K562 (cell line): ENCODE data around the gene MRGPRF. TPM values are rescaled to one million over a fixed set of nuclear protein-coding genes. Genes with fewer than 3 reads are reported as not detected.

ENCODE experiments used
- ATAC-seq: fragments of 200-7000 bp; cut with Tn5 transposase; 3 replicates; pipeline ENCODE4 v1.9.1; 2020; ENCODE audit warnings: moderate library complexity
- BruUV-seq: library from RNA; stranded (reverse); fragments of 400-500 nt; replicated peaks from 2 replicates; lab custom pipeline; 2021; lab: Mats Ljungman, UMichigan
- CTCF ChIA-PET: fragments of 300-600 bp; formaldehyde crosslinking; extraction: SDS; loops from one replicate; lab custom pipeline; 2021; ENCODE audit warnings: low intra/inter-chr PET ratio; lab: Yijun Ruan, JAX
- POLR2A ChIA-PET: fragments of 300-600, 350-650 bp; sonication (Branson Sonifier 250); formaldehyde crosslinking; extraction: SDS; loops from one replicate; lab custom pipeline; 2021; ENCODE audit warnings: antibody characterized with exemption, inconsistent platforms; lab: Yijun Ruan, JAX
- DNase-seq, 4 experiments: peaks; one replicate each; pipeline versions ENCODE4 v3.0.0 to v3.0.0-alpha.2; 2011 to 2018; ENCODE audit warnings: low spot score in 3 of 4, mixed read lengths in 3 of 4; ENCODE audit errors: extremely low read depth in 1 of 4
- FAIRE-seq: peaks from 2 replicates; lab custom pipeline; 2011; peaks lifted over from hg19 to GRCh38; lab: Jason Lieb, UNC
- H2AFZ ChIP-seq: 2 replicates; pipeline ENCODE4 v1.6.0; 2011; ENCODE audit warnings: low read depth, low read length, control low read depth, inconsistent platforms
- H3K27ac ChIP-seq: fragments of 200-600 bp; 3 replicates; pipeline ENCODE4 v1.8.0; 2011; ENCODE audit warnings: low read depth, mild to moderate bottlenecking, control low read depth, inconsistent platforms, low read length, moderate library complexity, mixed read lengths; ENCODE audit errors: extremely low read depth
- H3K27me3 ChIP-seq, 2 experiments: fragments of 300-600 bp in 1 of 2; 2 replicates in 1 of 2; 3 replicates in 1 of 2; pipeline versions ENCODE4 v1.6.0 to v1.8.0; 2011; ENCODE audit warnings: inconsistent platforms in 2 of 2, low read length in 2 of 2, mild to moderate bottlenecking in 1 of 2, mixed read lengths in 1 of 2, moderate library complexity in 1 of 2; ENCODE audit not compliant: control insufficient read depth in 2 of 2, insufficient read depth in 2 of 2
- H3K36me3 ChIP-seq: fragments of 300-600 bp; 3 replicates; pipeline ENCODE4 v1.8.0; 2011; ENCODE audit warnings: mild to moderate bottlenecking, low read length, inconsistent platforms; ENCODE audit not compliant: control insufficient read depth, insufficient read depth
- H3K4me1 ChIP-seq, 2 experiments: fragments of 200-600 bp in 1 of 2; replicated peaks in 1 of 2; 2 replicates in 1 of 2; 3 replicates in 1 of 2; pipeline versions ENCODE4 v1.5.1 to v1.8.0; 2011; ENCODE audit warnings: inconsistent platforms in 2 of 2, low read length in 2 of 2, mild to moderate bottlenecking in 1 of 2, mixed read lengths in 1 of 2, moderate library complexity in 1 of 2; ENCODE audit not compliant: control insufficient read depth in 2 of 2, insufficient read depth in 2 of 2
- H3K4me2 ChIP-seq: 2 replicates; pipeline ENCODE4 v1.6.1; 2011; ENCODE audit warnings: low read length, control low read depth, inconsistent platforms, mixed read lengths; ENCODE audit not compliant: insufficient read depth
- H3K4me3 ChIP-seq: fragments of 200-600 bp; sonication (generic), shearing (Covaris generic); 2 replicates; pipeline ENCODE4 v1.5.1; 2016; ENCODE audit warnings: control low read depth, inconsistent platforms
- H3K79me2 ChIP-seq: fragments of 200-600 bp; 3 replicates; pipeline ENCODE4 v1.8.0; 2011; ENCODE audit warnings: low read length, inconsistent platforms; ENCODE audit not compliant: control insufficient read depth, insufficient read depth
- H3K9ac ChIP-seq, 2 experiments: 2 replicates each; pipeline versions ENCODE4 v1.6.0 to v1.6.1; 2011; ENCODE audit warnings: low read depth in 2 of 2, low read length in 2 of 2, control low read depth in 1 of 2, inconsistent platforms in 1 of 2, mild to moderate bottlenecking in 1 of 2, mixed read lengths in 1 of 2; ENCODE audit not compliant: insufficient read depth in 1 of 2
- H3K9me1 ChIP-seq: one replicate; pipeline ENCODE4 v1.6.0; 2011; ENCODE audit warnings: inconsistent platforms, mild to moderate bottlenecking, low read length, moderate library complexity; ENCODE audit not compliant: control insufficient read depth, insufficient read depth
- H3K9me3 ChIP-seq: replicated peaks from 2 replicates; pipeline ENCODE4 v1.5.1; 2011; ENCODE audit warnings: low read depth, low read length, inconsistent platforms; ENCODE audit not compliant: control insufficient read depth, insufficient read depth
- H4K20me1 ChIP-seq: replicated peaks from 2 replicates; pipeline ENCODE4 v1.6.1; 2011; ENCODE audit warnings: low read length, inconsistent platforms, mixed read lengths; ENCODE audit not compliant: control insufficient read depth, insufficient read depth
- BCL6 ChIP-seq: fragments of 250-450 bp; sonication (Bioruptor Pico); IDR thresholded peaks from 2 replicates; pipeline ENCODE4 v1.4.0; 2020
- E2F8 ChIP-seq: fragments of 450-650 bp; IDR thresholded peaks from 2 replicates; pipeline ENCODE4 v1.7.1; 2018; ENCODE audit warnings: mild to moderate bottlenecking, low read depth; ENCODE audit not compliant: partially characterized antibody
- ETS1 ChIP-seq: conservative IDR thresholded peaks from 2 replicates; pipeline ENCODE4 v1.6.1; 2011; ENCODE audit warnings: low read depth, mild to moderate bottlenecking, low read length; ENCODE audit not compliant: control insufficient read depth
- MEF2D ChIP-seq: conservative IDR thresholded peaks from 2 replicates; pipeline ENCODE4 v1.6.1; 2016; ENCODE audit warnings: low read depth, missing genetic modification characterization, missing compliant biosample characterization
- NBN ChIP-seq: fragments of 450-650 bp; IDR thresholded peaks from 2 replicates; pipeline ENCODE4 v1.6.1; 2016; ENCODE audit warnings: low read depth, mild to moderate bottlenecking
- PHF8 ChIP-seq: fragments of 200-600 bp; sonication (generic); IDR thresholded peaks from 2 replicates; pipeline ENCODE4 v1.6.1; 2012; ENCODE audit warnings: mixed run types, mild to moderate bottlenecking, inconsistent platforms, low read length, moderate library complexity, borderline replicate concordance
- ZBTB1 ChIP-seq: sonication (generic); formaldehyde crosslinking; IDR thresholded peaks from 2 replicates; pipeline ENCODE4 v1.8.1; 2023; ENCODE audit warnings: missing genetic modification reagents, low read depth, mild to moderate bottlenecking, borderline replicate concordance
- ZNF23 ChIP-seq: fragments of 250-450 bp; sonication (Bioruptor Pico); IDR thresholded peaks from 2 replicates; pipeline ENCODE4 v1.4.0; 2020; ENCODE audit warnings: mild to moderate bottlenecking
- WGBS: fragments of 100-300 bp; shearing (Covaris generic); methylation state at CpG from one replicate; pipeline ENCODE4 v1.1.6; 2016; ENCODE audit warnings: low coverage, mixed read lengths; ENCODE audit not compliant: insufficient coverage; ENCODE audit errors: missing lambda C conversion rate; 5-methylcytosine and 5-hydroxymethylcytosine counted together
- in situ Hi-C: fragments of 300-500 bp; cut with MboI; formaldehyde crosslinking; loops from 4 replicates; pipeline ENCODE4 v1.15.0; 2018; ENCODE audit warnings: inconsistent platforms, mixed read lengths
- intact Hi-C: fragments of 100-400 bp; cut with micrococcal nuclease; formaldehyde crosslinking; loops from 2 replicates; pipeline ENCODE4 v1.14.2; 2022
- polyA plus RNA-seq, 8 experiments: library from polyadenylated mRNA; depleted of rRNA in 4 of 8; stranded (reverse) in 5 of 8; unstranded in 3 of 8; fragments of >200 nt; fragmentation: Nextera tagmentation in 2 of 8; fragmentation: Illumina TruSeq in 1 of 8; extraction: Ambion mirVana in 2 of 8; extraction: Trizol in 1 of 8; gene quantifications; 2 replicates each; pipeline versions ENCODE4 v1.2.1 to v1.2.3, GENCODE V29; 2011 to 2014; ENCODE audit warnings: inconsistent platforms in 1 of 8, missing spikeins in 1 of 8
- total RNA-seq, 7 experiments: library from RNA; depleted of rRNA in 6 of 7; stranded (reverse); fragments of >200 nt in 6 of 7; fragmentation: Illumina TruSeq in 2 of 7; extraction: Trizol in 2 of 7; gene quantifications; 2 replicates each; pipeline versions ENCODE4 v1.2.1 to v1.2.3, GENCODE V29; 2011 to 2021; ENCODE audit warnings: low replicate concordance in 1 of 7
- TF ChIP-seq, protein P1 (sequence below): fragments of 200-800 bp; sonication (Bioruptor generic); IDR thresholded peaks from 2 replicates; pipeline ENCODE4 v1.6.1; 2017; ENCODE audit warnings: missing genetic modification characterization, missing compliant biosample characterization
- TF ChIP-seq, protein P2 (sequence below): fragments of 250-450 bp; sonication (Bioruptor Pico); IDR thresholded peaks from 2 replicates; pipeline ENCODE4 v1.5.0; 2021; ENCODE audit warnings: mild to moderate bottlenecking, moderate library complexity

The MRGPRF gene
- total and polyA plus RNA-seq, 9 of the 15 experiments (the other 6 are each of a cell fraction or from before 2014, with no cell fraction given), result not detected

- TF ChIP-seq, protein P1, sequence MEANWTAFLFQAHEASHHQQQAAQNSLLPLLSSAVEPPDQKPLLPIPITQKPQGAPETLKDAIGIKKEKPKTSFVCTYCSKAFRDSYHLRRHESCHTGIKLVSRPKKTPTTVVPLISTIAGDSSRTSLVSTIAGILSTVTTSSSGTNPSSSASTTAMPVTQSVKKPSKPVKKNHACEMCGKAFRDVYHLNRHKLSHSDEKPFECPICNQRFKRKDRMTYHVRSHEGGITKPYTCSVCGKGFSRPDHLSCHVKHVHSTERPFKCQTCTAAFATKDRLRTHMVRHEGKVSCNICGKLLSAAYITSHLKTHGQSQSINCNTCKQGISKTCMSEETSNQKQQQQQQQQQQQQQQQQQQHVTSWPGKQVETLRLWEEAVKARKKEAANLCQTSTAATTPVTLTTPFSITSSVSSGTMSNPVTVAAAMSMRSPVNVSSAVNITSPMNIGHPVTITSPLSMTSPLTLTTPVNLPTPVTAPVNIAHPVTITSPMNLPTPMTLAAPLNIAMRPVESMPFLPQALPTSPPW (CRISPR knock-in tag), result peak; percentile 34; the same call in 1 of the 2 replicates
Measured at GRCh38 chr11:69008737-69009440, 4.2 kb downstream of the MRGPRF start (continued).

DNA sequence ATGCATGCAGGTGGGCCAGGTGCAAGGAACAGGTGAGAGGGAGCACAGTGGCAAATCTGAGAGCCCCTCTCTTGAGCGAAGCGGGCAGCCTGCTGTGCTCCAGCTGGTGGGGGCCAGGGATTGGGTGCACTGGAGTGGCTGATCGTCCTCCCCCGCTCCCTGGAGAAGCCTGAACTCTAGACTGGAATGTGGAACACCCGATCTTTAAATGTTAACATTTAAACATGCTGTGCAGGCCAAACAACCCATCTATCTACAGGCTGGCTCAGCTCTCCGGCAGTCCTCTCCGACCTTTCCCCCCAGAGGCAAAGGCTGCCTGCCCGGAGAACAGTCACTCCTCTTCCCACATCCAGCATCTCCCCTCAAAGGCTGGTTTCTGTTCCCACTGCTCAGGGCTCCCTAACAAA, 5.1 kb downstream of the MRGPRF start:
- Histone ChIP-seq H3K27me3 (peaks cover 59 to 96% of the 10 kb centered on the region in 2 experiments), H3K4me2 (no peak overlapping the region), H3K79me2 (no peaks in the 10 kb centered on the region), H4K20me1 (peaks cover 23% of the 10 kb centered on the region), H3K27ac (no peak overlapping the region), H3K9ac (no peak overlapping the region), H3K36me3 (no peaks in the 10 kb centered on the region), H3K9me3 (no peaks in the 10 kb centered on the region), H3K9me1 (peaks cover 3% of the 10 kb centered on the region), H2AFZ (no peak overlapping the region), H3K4me1 (peaks cover 0 to 49% of the 10 kb centered on the region in 2 experiments; a peak in 3 of 5 replicates), H3K4me3 (no peak overlapping the region)
- in situ Hi-C loops (no loop called here), intact Hi-C loops (no loop called here)
- no TSS peak for BruUV-seq
- ATAC-seq, result no peak
- ChIA-PET POLR2A (no interaction called here), CTCF (no interaction called here)
- no peak for FAIRE-seq
- WGBS, result 13% methylated on average over 8 of the region's 8 CpGs
- DNase-seq, result no peak
- no peak for TF ChIP-seq MEF2D (tag)
- no peak for TF ChIP-seq BCL6 (CRISPR knock-in tag)
- TF ChIP-seq ZNF23 (CRISPR knock-in tag), result no peak
- no peak for TF ChIP-seq NBN
- no peak for TF ChIP-seq E2F8
- TF ChIP-seq PHF8, result no peak
- TF ChIP-seq ZBTB1 (CRISPR knock-in tag), result no peak
- TF ChIP-seq, protein P2, sequence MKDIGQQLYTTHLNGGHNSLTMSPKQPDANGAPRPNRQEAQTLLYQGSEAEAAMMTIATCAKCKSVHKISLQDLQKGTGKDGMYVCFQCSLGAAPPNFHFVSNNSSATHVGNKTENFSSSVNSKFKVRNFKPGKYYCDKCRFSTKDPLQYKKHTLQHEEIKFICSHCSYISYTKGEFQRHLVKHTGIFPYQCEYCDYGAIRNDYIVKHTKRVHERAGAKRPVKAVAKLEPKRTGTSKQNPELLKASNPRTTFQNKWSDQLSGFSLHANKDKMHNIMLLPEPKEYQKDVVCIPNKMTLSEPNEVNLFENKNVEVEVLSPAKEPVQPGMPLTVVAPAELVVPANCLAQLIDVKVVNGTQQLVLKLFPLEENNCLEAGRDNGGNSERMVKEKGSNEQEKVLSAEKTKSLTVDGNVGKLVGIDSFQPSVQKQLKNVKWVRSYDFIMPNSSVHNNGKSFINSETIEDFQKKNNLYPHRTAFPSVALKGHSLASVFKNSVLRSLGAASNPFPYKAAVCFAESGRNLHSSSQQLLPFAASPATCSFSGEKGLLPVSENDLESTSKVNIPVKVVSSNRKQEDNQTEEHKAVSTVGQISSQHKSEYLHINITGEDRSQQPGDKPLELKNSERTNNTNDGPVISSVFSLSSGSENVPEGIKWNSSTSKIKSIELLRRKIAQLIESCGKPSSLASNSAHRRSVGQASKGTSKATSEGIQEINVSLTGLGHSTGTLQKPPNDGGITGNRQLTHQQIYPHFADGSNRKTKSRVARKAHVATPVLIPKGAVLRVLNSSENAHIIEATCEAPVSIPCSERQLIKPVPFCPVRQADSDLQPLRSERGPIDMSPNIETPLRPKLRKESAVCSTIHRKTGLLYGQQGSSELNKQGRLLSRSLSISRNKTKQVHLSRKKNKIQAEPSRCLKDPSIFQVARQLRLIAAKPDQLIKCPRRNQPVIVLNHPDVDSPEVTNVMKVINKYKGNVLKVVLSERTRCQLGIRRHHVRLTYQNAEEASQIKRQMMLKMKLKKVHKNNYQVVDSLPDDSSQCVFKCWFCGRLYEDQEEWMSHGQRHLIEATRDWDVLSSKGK, result no peak
- TF ChIP-seq ETS1, result no peak
